ENCODE measurements around the gene AFMID.

Gene AFMID

GRCh38 chr17:78219396-78220150, 32.4 kb downstream of the AFMID start:
- Mint-ChIP-seq H3K27me3 (no peaks in the 10 kb centered on the region), H3K36me3 (no peaks in the 10 kb centered on the region), H3K27ac (peak overlapping the region; percentile 35), H3K4me3 (no peak overlapping the region), H3K9me3 (no peaks in the 10 kb centered on the region), H3K4me1 (peaks cover 13% of the 10 kb centered on the region)

GRCh38 chr17:78223061-78223460, 35.9 kb downstream of the AFMID start:
- H3K27ac Mint-ChIP-seq = no peak overlapping the region
- no peak overlapping the region for H3K4me3 Mint-ChIP-seq
- H3K4me1 Mint-ChIP-seq = peaks cover 17% of the 10 kb centered on the region
- H3K9me3 Mint-ChIP-seq = no peaks in the 10 kb centered on the region
- no peaks in the 10 kb centered on the region for H3K36me3 Mint-ChIP-seq
- H3K27me3 Mint-ChIP-seq = peaks cover 3% of the 10 kb centered on the region

- Mint-ChIP-seq H3K36me3 (no peaks in the 10 kb centered on the region), H3K27ac (no peak overlapping the region), H3K27me3 (peaks cover 3% of the 10 kb centered on the region)
Measured at GRCh38 chr17:78223765-78224164, 36.6 kb downstream of the AFMID start.

GRCh38 chr17:78224231-78225087, 37.3 kb downstream of the AFMID start:
- Mint-ChIP-seq H3K4me3 (no peak overlapping the region), H3K36me3 (no peaks in the 10 kb centered on the region), H3K27me3 (peaks cover 3% of the 10 kb centered on the region), H3K4me1 (peaks cover 17% of the 10 kb centered on the region), H3K9me3 (no peaks in the 10 kb centered on the region), H3K27ac (no peak overlapping the region)

More at GRCh38 chr17:78223765-78224164, 36.6 kb downstream of the AFMID start:
- Mint-ChIP-seq H3K9me3 (no peaks in the 10 kb centered on the region), H3K4me3 (no peak overlapping the region), H3K4me1 (peaks cover 17% of the 10 kb centered on the region)

- Mint-ChIP-seq H3K27me3 (peaks cover 3% of the 10 kb centered on the region), H3K4me1 (peaks cover 17% of the 10 kb centered on the region), H3K36me3 (no peaks in the 10 kb centered on the region), H3K9me3 (no peaks in the 10 kb centered on the region), H3K27ac (no peak overlapping the region), H3K4me3 (no peak overlapping the region)
Measured at GRCh38 chr17:78225088-78225865, 38.1 kb downstream of the AFMID start.

GRCh38 chr17:78226055-78226758, 39.0 kb downstream of the AFMID start:
- H3K36me3 Mint-ChIP-seq = no peaks in the 10 kb centered on the region
- peaks cover 17% of the 10 kb centered on the region for H3K4me1 Mint-ChIP-seq
- no peak overlapping the region for H3K27ac Mint-ChIP-seq
- H3K27me3 Mint-ChIP-seq = peaks cover 9% of the 10 kb centered on the region
- H3K9me3 Mint-ChIP-seq = no peaks in the 10 kb centered on the region
- H3K4me3 Mint-ChIP-seq = no peak overlapping the region

GRCh38 chr17:78226759-78227454, 39.7 kb downstream of the AFMID start:
- peaks cover 17% of the 10 kb centered on the region for H3K4me1 Mint-ChIP-seq
- H3K9me3 Mint-ChIP-seq = no peaks in the 10 kb centered on the region
- H3K36me3 Mint-ChIP-seq = no peaks in the 10 kb centered on the region
- H3K27me3 Mint-ChIP-seq = peaks cover 12% of the 10 kb centered on the region
- H3K4me3 Mint-ChIP-seq = no peak overlapping the region
- no peak overlapping the region for H3K27ac Mint-ChIP-seq

- Mint-ChIP-seq H3K27ac (peak overlapping the region; percentile 65), H3K27me3 (peaks cover 12% of the 10 kb centered on the region), H3K4me1 (peaks cover 17% of the 10 kb centered on the region), H3K9me3 (no peaks in the 10 kb centered on the region), H3K4me3 (no peak overlapping the region), H3K36me3 (no peaks in the 10 kb centered on the region)
Measured at GRCh38 chr17:78227455-78227916, 40.3 kb downstream of the AFMID start.

- Mint-ChIP-seq H3K36me3 (no peaks in the 10 kb centered on the region), H3K4me3 (no peak overlapping the region), H3K9me3 (no peaks in the 10 kb centered on the region), H3K27ac (no peak overlapping the region), H3K27me3 (peaks cover 16% of the 10 kb centered on the region), H3K4me1 (peaks cover 12% of the 10 kb centered on the region)
Measured at GRCh38 chr17:78228176-78228575, 41.0 kb downstream of the AFMID start.

GRCh38 chr17:78230252-78230962, 43.2 kb downstream of the AFMID start:
- Mint-ChIP-seq H3K27me3 (peaks cover 16% of the 10 kb centered on the region), H3K9me3 (no peaks in the 10 kb centered on the region), H3K4me1 (peaks cover 4% of the 10 kb centered on the region), H3K36me3 (no peaks in the 10 kb centered on the region), H3K4me3 (no peak overlapping the region), H3K27ac (no peak overlapping the region)

- Mint-ChIP-seq H3K4me1 (peaks cover 4% of the 10 kb centered on the region), H3K27ac (no peak within 1 kb of the TSS), H3K36me3 (no peaks in the 10 kb centered on the region), H3K27me3 (peaks cover 16% of the 10 kb centered on the region), H3K4me3 (no peak within 1 kb of the TSS), H3K9me3 (no peaks in the 10 kb centered on the region)
Measured at GRCh38 chr17:78230996-78231935, 44.1 kb downstream of the AFMID start, which contains the start of gene TMEM235. Gene TMEM235, plus strand, starts transcription at chr17:78231631. Its CDS starts 393 bp downstream, at chr17:78232024.

- H3K27ac Mint-ChIP-seq = no peak overlapping the region
- no peak overlapping the region for H3K4me3 Mint-ChIP-seq
- H3K4me1 Mint-ChIP-seq = no peaks in the 10 kb centered on the region
- no peaks in the 10 kb centered on the region for H3K36me3 Mint-ChIP-seq
- H3K9me3 Mint-ChIP-seq = no peaks in the 10 kb centered on the region
- H3K27me3 Mint-ChIP-seq = peaks cover 16% of the 10 kb centered on the region
Measured at GRCh38 chr17:78231991-78232858, 45.1 kb downstream of the AFMID start.
